A673 (cell line): Measurements from ENCODE around the gene CLDN14. TPM values are rescaled to one million over a fixed set of nuclear protein-coding genes. Genes with fewer than 3 reads are reported as not detected.

Experiments
- BruUV-seq: library from RNA; stranded (reverse); fragments of 400-500 nt; replicated peaks from 2 replicates; lab custom pipeline; 2021; lab: Mats Ljungman, UMichigan
- CTCF ChIA-PET: fragments of 300-600 bp; sonication (Branson Sonifier 250); formaldehyde crosslinking; loops from one replicate; lab custom pipeline; 2022; ENCODE audit warnings: antibody characterized with exemption; lab: Charles Lee
- POLR2A ChIA-PET: fragments of 300-600 bp; sonication (Branson Sonifier 250); formaldehyde crosslinking; loops from one replicate; lab custom pipeline; 2022; ENCODE audit warnings: antibody characterized with exemption; ENCODE audit not compliant: low non-redundant PET; lab: Charles Lee
- DNase-seq: peaks from one replicate; pipeline ENCODE4 v3.0.0-alpha.2; 2015; ENCODE audit warnings: low spot score
- H3K27ac ChIP-seq: fragments of 200-600 bp; sonication (generic); 2 replicates; pipeline ENCODE4 v1.5.1; 2016; ENCODE audit warnings: mixed run types, low read depth, mild to moderate bottlenecking, mixed read lengths, antibody characterized with exemption, low read length; ENCODE audit not compliant: poor library complexity, severe bottlenecking
- H3K27me3 ChIP-seq: fragments of 200-600 bp; sonication (generic); replicated peaks from 2 replicates; pipeline ENCODE4 v1.6.1; 2017; ENCODE audit warnings: mixed run types, low read depth, mild to moderate bottlenecking, mixed read lengths, antibody characterized with exemption, low read length; ENCODE audit not compliant: insufficient read depth, poor library complexity
- H3K36me3 ChIP-seq: fragments of 200-600 bp; sonication (generic); 2 replicates; pipeline ENCODE4 v1.6.1; 2016; ENCODE audit warnings: mixed run types, mild to moderate bottlenecking, mixed read lengths, antibody characterized with exemption, low read length; ENCODE audit not compliant: insufficient read depth, poor library complexity, severe bottlenecking
- H3K4me1 ChIP-seq: fragments of 200-600 bp; sonication (generic); 2 replicates; pipeline ENCODE4 v1.6.1; 2017; ENCODE audit warnings: mixed run types, mild to moderate bottlenecking, mixed read lengths, antibody characterized with exemption, low read length; ENCODE audit not compliant: insufficient read depth, poor library complexity, severe bottlenecking
- H3K4me3 ChIP-seq: fragments of 200-600 bp; sonication (generic); 2 replicates; pipeline ENCODE4 v1.5.1; 2016; ENCODE audit warnings: low read depth, mixed run types, mild to moderate bottlenecking, mixed read lengths, low read length; ENCODE audit not compliant: poor library complexity, severe bottlenecking
- H3K9me3 ChIP-seq: fragments of 200-600 bp; sonication (generic); 2 replicates; pipeline ENCODE4 v1.6.1; 2016; ENCODE audit warnings: mixed run types, low read depth, mild to moderate bottlenecking, mixed read lengths, antibody characterized with exemption, low read length; ENCODE audit not compliant: poor library complexity, severe bottlenecking
- EZH2 ChIP-seq: fragments of 200-600 bp; sonication (generic); IDR thresholded peaks from 2 replicates; pipeline ENCODE4 v1.6.1; 2017; ENCODE audit warnings: borderline replicate concordance, low read depth, mild to moderate bottlenecking, mixed read lengths, antibody characterized with exemption, low read length; ENCODE audit not compliant: poor library complexity, severe bottlenecking
- intact Hi-C: fragments of 100-400 bp; cut with micrococcal nuclease; formaldehyde crosslinking; loops from one replicate; pipeline ENCODE4 v1.10.0; 2022; ENCODE audit not compliant: unreplicated experiment
- total RNA-seq: library from RNA; stranded (reverse); gene quantifications from 2 replicates; pipeline ENCODE4 v1.2.3, GENCODE V29; 2021
- TF ChIP-seq, protein P1 (sequence below): fragments of 300-800, 200-600 bp; sonication (generic); conservative IDR thresholded peaks from 2 replicates; pipeline ENCODE4 v1.5.1; 2017; ENCODE audit warnings: low read depth, mild to moderate bottlenecking, antibody characterized with exemption, low read length, moderate library complexity, mixed read lengths

The CLDN14 gene
- total RNA-seq, 1 experiment from 2014 or later, result not detected

DNA sequence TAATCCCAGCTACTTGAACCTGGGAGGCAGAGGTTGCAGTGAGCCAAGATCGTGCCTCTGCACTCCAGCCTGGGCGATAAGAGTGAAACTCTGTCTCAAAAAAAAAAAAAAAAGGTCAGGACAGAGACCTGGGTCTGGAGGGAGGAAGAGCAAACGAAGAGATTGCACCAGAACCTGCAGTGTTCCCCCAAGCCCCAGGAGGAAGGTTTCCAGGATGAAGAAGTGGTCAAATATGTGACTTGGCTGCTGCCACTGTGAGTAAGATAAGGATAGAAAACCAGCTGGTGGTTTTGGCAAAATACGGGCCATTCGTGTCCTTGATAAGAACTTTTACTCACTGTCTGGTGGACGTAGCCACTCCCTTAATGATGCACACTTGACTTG, 42.2 kb downstream of the CLDN14 start:
- H3K4me3 ChIP-seq, result no peak overlapping the region
- ChIA-PET POLR2A (no interaction called here), CTCF (no interaction called here)
- no peaks in the 10 kb centered on the region for H3K27me3 ChIP-seq
- H3K36me3 ChIP-seq, result no peaks in the 10 kb centered on the region
- no peak for DNase-seq
- H3K9me3 ChIP-seq, result no peaks in the 10 kb centered on the region
- H3K27ac ChIP-seq, result no peak overlapping the region
- intact Hi-C loops, result no loop called here
- no peak for TF ChIP-seq EZH2
- TF ChIP-seq, protein P1, sequence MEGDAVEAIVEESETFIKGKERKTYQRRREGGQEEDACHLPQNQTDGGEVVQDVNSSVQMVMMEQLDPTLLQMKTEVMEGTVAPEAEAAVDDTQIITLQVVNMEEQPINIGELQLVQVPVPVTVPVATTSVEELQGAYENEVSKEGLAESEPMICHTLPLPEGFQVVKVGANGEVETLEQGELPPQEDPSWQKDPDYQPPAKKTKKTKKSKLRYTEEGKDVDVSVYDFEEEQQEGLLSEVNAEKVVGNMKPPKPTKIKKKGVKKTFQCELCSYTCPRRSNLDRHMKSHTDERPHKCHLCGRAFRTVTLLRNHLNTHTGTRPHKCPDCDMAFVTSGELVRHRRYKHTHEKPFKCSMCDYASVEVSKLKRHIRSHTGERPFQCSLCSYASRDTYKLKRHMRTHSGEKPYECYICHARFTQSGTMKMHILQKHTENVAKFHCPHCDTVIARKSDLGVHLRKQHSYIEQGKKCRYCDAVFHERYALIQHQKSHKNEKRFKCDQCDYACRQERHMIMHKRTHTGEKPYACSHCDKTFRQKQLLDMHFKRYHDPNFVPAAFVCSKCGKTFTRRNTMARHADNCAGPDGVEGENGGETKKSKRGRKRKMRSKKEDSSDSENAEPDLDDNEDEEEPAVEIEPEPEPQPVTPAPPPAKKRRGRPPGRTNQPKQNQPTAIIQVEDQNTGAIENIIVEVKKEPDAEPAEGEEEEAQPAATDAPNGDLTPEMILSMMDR, result no peak
- no TSS peak for BruUV-seq
- no peaks in the 10 kb centered on the region for H3K4me1 ChIP-seq

DNA sequence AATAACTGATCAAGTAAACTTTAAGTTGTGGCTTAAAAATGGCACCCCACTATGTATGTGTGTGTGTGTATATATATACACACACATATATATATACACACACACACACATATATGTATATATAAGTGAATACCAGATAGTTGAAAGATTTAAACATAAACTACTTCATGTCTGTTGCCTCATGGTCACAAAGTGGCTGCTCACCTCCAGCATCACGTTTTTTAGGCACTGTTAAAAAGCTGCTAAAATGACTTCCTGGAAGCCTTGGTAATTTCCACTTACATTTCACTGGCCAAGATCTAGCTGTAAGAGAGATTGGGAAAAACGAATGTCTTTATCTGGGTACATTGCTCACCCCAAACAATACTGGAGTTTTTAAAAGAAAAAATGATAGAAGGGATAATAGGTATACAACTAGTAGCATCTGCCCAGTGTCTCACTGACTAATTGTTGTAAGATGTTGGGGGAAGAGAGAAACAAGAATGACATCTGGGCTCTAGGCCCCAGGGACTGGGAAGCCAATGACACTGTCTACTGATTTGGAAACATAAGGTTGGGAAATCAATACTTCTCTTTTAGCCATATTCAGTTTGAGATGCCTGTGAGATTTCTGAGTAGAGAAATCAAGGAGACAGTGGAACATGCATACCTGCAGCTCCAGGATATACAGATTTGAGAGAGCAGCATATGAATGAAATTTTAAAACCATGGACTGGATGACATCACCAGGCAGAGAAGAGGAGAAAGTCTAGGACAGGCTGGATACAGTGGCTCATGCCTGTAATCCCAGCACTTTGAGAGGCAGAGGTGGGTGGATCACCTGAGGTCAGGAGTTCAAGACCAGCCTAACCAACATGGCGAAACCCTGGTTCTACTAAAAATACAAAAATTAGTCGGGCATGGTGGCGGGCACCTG, 42.8 kb downstream of the CLDN14 start:
- CTCF ChIA-PET, result no interaction called here
- DNase-seq, result no peak
- H3K36me3 ChIP-seq, result no peaks in the 10 kb centered on the region
- POLR2A ChIA-PET, result no interaction called here
- intact Hi-C loops, result no loop called here
- TF ChIP-seq, protein P1, result no peak
- TF ChIP-seq EZH2, result no peak
- H3K9me3 ChIP-seq, result no peaks in the 10 kb centered on the region
- H3K4me3 ChIP-seq, result no peak overlapping the region
- no peak overlapping the region for H3K27ac ChIP-seq
- H3K4me1 ChIP-seq, result no peaks in the 10 kb centered on the region
- no TSS peak for BruUV-seq
- no peaks in the 10 kb centered on the region for H3K27me3 ChIP-seq

DNA sequence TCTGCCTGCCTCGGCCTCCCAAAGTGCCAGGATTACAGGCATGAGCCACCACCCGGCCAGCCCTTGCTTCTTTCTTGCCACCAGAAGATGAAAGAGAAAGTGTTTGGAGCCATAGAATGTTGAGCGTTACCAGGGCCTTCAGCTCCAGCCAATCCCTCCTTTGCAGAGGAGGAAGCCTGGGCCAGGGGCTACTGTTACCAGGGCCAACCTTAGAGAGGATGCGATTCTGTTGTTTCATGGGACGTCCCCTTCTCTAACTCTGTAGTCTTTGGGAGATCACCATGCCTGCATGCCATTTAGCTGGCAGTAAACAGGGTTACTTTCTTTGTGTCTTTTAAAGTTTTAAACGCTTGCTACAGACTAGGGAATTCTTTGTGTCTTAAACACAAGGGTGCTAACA, 45.8 kb downstream of the CLDN14 start:
- ChIA-PET POLR2A (no interaction called here), CTCF (no interaction called here)
- no peak for TF ChIP-seq EZH2
- TF ChIP-seq, protein P1, result no peak
- Histone ChIP-seq H3K4me1 (no peaks in the 10 kb centered on the region), H3K36me3 (no peaks in the 10 kb centered on the region), H3K9me3 (no peaks in the 10 kb centered on the region), H3K4me3 (no peak overlapping the region), H3K27ac (no peak overlapping the region), H3K27me3 (no peaks in the 10 kb centered on the region)
- intact Hi-C loops, result no loop called here
- no TSS peak for BruUV-seq
- DNase-seq, result no peak
